LHCN-M2 (cell line): ENCODE data around the gene SLC35F5. TPM values are rescaled to one million over a fixed set of nuclear protein-coding genes. Genes with fewer than 3 reads are reported as not detected.
"Not testable (repeated sequence)": the region's sequence is repeated elsewhere in the genome, so short reads cannot be mapped to it uniquely, and the experiment has no call there.

Experiments
- DNase-seq: peaks from one replicate; pipeline ENCODE4 v3.0.0-alpha.2; 2012; ENCODE audit warnings: low read depth
- polyA plus RNA-seq: library from polyadenylated mRNA; unstranded; fragments of >200 nt; gene quantifications from one replicate; pipeline ENCODE4 v1.2.1, GENCODE V29; 2012; ENCODE audit warnings: missing spikeins
- total RNA-seq: library from RNA; depleted of rRNA; stranded (reverse); fragments of >200 nt; gene quantifications from 2 replicates; pipeline ENCODE4 v1.2.3, GENCODE V29; 2014; rRNA removed

The SLC35F5 gene, protein sequence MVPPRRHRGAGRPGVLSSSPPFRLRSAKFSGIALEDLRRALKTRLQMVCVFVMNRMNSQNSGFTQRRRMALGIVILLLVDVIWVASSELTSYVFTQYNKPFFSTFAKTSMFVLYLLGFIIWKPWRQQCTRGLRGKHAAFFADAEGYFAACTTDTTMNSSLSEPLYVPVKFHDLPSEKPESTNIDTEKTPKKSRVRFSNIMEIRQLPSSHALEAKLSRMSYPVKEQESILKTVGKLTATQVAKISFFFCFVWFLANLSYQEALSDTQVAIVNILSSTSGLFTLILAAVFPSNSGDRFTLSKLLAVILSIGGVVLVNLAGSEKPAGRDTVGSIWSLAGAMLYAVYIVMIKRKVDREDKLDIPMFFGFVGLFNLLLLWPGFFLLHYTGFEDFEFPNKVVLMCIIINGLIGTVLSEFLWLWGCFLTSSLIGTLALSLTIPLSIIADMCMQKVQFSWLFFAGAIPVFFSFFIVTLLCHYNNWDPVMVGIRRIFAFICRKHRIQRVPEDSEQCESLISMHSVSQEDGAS
- total RNA-seq: 71.1 and 74.3 TPM in 2 replicates
- 46.5 TPM for polyA plus RNA-seq

DNA sequence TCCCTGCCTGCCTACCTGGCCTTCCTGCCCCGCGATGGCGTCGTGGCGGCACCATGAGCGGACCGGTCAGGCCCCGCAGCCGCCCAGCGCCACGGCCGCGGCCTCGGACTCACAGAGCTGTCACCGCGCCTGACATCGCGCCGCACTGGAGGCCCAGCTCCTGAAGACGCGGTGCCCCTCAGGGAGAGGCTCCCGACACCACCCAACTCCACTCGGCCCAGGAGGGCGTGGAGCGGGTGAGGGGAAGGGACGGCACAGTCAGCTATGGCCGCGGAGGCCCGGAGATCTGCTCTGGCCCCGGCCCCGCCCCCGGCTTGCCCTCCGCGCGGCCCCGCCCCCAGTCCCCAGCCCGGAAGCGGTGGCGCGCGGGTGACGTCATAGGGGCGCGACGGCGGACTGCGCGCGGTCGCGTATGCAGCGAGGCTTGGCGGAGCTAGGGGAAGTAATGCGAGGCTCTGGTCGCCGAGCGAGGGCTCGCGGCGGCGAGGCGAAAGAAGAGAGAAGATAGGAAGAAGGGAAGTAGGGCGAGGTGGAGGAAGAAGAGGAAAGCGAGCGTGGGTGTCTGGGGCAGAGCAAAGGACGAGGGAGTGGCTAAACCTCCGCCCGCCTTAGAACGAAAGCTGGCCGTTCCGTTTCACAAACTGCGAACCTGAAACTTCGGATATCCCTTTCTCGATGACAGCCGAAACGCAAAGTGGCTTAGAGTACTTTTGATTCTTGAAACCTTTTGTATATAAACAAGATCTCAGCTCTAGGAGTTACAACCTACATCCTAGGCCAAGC is at the start of gene SLC35F5:
Gene SLC35F5 (minus strand): TSS at position 288 of the 783 bp plus-strand sequence. CDS start 233 bp downstream, at position 55.
- peak; percentile 88 for DNase-seq

DNA sequence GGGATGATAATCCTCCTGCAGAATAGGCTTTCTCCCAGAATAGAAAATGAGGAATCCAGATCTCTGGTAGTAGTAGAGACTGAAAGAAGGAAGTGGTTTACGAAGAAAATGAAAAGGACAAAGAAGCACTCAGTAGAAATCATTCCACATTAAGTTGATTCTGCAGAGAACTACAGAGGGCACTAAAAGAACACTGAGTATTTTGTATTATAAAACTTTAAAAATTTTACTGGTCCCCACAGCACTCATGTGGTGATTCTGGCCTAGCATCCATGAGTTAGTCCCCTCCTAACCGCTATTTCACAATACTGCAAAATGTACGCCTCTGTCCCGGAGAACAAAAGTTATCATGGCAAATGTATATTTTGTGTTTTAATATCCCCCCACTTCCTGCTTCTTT is 42.9 kb upstream of the SLC35F5 start:
- no peak for DNase-seq

DNA sequence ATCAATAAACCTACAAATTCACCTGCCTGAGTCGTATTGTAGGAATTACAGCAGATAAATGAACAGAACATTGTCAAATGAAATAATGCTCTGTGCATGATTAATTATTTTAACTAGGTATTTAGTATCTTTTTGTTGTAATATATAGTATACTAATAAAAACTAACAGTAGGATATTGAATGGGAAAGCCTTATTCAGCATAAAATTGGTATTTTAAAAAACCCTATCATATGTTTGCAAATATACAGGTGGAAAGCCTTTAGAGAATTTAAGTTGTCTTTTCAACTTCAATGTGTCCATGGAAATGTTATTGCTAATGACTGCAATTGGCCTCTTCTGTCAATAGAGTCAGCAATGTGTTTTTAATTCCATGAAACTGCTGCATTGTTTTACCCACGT is 40.8 kb upstream of the SLC35F5 start:
- no peak for DNase-seq

DNA sequence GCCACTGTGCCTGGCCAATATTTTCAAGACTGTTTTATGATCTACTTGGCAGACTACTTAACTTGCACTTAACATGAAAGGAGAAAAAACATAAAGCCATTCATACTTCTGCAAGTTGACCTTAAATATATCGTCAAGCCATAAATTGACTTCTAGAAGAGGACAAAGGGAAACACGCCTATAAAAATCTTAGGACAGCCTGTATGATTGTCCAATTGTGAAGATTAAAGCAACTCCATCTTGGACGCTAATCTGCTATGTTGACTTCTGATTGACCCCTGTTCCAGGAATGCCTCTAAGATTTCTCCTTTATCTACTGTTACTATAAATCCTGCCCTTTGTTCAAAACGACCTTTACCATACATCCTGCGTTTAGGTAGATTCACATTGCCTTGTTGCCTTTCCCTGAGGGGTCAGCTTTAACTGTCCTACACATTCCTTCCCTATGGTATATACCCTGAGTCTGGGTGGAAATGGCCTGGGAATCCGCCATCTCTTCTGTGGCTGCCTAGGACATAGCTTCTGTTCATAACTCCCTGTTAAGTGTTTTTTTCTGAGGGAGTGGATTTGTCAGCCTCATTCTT is 40.2 kb upstream of the SLC35F5 start:
- no peak for DNase-seq

DNA sequence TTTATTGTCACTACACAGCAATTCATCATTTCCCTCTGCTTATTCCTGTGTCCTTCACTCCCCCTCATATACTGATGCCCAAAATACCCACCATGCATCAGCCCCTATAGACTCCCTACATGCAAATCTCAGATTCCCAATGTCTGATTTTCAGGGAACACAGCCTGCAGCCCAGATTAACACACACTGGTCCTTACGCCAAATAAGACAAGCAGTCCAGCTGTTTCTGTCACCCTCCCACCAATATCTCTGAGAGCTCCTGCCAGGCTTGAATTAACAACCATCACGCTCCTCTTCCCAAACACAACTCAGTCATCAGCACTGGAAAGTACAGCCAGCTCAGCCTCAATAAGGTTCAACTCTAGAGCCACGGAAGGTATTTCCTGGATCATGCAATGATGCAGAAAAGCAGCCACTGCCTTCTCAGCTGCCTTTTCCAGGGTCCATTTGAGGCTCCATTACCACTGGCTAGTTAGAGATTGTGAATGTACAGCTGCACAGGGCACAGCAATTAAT is 39.0 kb upstream of the SLC35F5 start:
- no peak for DNase-seq

DNA sequence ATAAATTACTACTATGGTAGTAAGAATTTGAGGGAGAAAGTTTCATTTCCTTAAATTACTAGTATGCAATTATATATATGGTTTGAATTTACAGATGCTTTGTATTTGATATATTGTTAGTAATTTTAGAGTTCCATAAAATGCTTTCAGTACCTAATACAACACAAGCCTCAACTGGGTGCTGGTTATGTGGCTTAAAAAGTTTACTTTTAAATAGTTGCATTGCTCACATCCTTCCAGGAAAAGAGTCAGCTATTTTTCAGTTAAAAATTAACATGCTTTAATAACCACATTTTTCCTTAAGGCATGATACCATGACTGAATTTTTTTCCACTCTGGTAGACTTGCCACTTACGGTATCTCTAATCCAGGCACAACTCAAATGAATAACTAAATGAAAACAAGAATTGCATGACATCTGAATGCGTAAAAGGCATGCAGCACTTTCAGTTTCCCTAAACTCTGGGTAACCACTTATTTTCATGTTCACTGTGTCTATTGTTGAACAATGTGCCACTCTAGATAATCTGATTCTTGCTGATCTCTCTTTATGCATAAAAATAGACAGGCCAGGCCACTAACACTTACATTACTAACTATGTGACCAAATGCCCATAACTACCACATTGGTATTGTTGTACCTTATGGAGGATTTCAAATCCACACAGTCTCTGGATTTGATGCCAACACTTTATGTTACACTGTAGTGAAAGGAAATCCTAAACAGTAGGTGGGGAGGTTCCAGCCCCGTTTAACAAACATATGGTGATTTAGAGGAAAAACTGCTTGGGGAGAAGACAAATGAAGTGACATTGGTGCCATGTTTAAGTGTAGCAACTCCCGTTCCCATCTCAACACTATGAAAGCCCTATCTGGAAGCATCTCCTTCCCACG is 35.5 kb upstream of the SLC35F5 start:
- DNase-seq: no peak

DNA sequence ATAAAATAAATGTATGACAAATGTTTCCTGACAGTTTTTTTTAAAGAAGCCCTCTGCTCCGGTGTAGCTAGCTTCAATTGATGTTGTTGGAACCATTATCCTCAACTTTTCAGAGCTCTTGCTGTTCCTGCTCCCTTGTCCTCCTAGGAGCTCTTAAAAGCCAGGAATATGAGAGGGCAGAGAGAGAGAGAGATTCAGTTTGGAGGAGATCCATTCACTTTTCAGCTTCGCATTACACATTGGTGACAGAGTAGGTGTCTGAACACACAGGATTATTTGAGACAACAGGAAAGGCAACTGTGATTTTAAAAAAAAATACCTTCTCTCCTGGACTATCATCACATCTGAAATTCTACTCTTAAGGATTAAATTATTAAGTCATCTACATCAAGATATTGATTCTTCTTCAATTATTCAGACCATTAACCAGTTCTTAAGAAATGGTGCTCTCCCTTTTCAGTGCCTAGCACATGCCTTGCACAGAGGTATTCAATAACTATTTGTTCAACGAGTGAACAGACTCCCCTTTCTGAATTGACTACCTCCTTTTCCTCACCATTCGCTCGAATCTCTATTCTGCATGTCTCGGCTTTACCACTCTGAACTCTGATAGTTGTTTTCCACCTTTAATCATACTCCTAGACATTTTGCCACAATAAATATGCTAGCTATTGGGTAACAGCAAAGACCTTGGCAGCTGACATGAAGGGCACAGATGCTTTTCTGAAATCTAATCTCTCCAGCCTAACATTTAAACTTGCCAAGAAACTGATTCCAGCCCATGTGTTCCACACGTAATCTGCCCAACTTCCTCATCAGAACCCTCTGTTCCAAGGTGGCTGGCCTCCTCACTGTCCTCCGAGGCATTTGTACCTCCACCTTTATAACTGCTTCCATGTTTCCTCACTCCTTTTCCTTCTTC is 28.6 kb upstream of the SLC35F5 start:
- DNase-seq: peak; percentile 72

DNA sequence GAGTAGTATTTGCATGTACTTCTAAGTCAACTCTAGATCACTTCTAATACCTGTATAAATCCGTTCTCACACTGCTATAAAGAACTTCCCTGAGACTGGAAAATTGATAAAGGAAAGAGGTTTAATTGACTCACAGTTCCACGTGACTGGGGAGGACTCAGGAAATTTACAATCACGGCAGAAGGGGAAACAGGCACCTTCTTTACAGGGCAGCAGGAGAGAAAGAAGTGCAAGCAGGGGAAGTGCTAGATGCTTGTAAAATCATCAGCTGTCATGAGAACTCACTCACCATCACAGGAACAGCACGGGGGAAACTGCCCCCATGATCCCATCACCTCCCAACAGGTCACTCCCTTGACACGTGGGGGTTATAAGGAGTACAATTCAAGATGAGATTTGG is 24.0 kb upstream of the SLC35F5 start:
- no peak for DNase-seq

DNA sequence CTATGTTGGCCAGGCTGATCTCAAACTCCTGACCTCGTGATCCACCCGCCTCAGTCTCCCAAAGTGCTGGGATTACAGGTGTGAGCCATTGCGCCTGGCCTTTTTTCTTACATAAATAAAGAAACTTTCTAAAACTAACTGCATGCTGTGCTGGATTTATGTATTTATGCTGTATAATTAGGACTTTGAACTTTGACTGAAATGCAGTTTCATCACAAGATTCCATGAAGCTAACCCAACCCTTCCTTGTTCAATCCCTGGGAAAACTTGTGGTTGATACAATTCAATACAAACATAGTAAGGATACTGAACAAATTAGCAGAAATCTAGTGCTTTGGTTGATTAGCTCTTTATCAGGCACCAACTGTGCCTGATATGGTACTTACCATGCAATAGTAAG is 20.9 kb upstream of the SLC35F5 start:
- DNase-seq: no peak

DNA sequence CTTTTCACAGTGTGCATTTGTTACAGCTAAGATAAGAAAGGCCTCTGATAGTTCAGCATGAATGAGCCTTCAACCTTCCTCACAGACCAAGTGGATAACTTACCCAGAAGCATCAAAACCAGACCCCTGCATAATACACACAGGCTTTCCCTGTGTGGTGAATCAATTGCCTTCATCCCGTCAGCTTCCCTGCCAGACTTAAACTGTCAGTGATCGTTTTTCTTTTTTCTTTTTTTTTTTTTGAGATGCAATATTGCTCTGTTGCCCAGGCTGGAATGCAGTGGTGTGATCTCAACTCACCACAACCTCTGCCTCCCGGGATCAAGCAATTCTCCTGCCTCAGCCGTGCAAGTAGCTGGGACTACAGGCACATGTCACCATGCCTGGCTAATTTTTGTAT is 20.5 kb upstream of the SLC35F5 start:
- DNase-seq: peak; percentile 34

DNA sequence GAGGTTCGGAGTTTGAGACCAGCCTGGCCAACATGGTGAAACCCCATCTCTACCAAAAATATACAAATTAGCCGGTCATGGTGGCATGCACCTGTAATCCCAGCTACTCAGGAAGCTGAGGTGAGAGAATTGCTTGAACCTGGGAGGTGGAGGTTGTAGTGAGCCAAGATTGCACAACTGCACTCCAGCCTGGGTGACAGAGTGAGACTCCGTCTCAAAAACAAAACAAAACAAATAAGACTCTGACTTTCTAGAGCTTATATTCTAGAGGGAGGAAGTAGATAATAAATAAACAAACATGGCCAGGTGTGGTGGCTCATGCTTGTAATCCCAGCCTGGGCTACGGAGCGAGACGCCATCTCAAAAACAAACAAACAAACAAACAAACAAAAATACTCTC is 18.2 kb upstream of the SLC35F5 start:
- DNase-seq: not testable (repeated sequence)

DNA sequence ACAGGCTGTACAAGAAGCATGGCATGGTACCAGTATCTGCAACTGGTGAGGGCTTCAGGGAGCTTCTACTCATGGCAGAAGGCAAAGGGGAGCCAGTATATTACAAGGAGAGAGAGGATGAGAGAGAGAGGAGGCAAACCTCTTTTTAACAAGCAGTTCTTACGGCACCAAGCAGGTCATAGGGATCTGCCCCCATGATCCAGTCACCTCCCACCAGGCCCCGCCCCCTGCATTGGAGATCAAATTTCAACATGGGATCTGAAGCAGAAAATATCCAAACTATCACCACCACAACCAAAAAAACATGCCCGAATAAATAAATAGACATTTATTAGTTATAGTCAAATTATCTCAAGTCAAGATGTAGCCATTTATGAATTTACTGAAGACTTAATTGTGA is 14.5 kb upstream of the SLC35F5 start:
- no peak for DNase-seq

DNA sequence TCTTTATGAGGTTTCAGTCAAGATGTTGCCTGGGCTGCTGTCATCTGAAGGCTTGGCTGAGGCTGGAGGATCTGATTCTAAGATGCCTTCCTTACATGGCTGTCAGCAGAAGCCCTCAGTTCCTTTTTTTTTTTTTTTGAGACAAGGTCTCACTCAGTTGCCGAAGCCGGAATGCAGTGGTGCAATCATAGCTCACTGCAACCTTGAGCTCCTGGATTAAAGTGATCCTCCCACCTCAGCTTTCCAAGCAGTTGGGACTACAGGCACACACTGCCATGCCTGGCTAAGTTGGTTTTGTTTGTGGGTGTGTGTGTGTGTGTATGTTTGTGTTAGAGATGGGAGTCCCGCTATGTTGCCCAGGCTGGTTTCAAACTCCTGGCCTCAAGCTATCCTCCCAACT is 13.1 kb upstream of the SLC35F5 start:
- no peak for DNase-seq

DNA sequence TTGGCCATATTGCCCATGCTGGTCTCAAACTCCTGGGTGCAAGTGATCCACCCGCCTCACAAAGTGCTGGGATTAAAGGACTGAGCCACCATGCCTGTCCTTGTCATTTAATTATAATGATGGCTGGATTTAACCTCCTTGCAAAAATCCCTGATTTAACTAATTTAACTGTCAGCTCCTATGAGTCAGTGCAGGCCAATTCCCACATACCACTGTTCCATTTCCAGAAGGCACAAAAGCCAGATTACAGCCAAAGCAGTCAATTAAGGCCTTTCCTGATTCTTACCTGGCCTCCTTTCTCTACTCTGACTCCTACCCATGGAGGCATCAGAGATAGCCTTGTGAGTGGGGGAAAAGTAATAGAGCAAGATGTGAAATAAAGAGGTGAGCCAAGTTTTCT is 12.3 kb upstream of the SLC35F5 start:
- DNase-seq: no peak

DNA sequence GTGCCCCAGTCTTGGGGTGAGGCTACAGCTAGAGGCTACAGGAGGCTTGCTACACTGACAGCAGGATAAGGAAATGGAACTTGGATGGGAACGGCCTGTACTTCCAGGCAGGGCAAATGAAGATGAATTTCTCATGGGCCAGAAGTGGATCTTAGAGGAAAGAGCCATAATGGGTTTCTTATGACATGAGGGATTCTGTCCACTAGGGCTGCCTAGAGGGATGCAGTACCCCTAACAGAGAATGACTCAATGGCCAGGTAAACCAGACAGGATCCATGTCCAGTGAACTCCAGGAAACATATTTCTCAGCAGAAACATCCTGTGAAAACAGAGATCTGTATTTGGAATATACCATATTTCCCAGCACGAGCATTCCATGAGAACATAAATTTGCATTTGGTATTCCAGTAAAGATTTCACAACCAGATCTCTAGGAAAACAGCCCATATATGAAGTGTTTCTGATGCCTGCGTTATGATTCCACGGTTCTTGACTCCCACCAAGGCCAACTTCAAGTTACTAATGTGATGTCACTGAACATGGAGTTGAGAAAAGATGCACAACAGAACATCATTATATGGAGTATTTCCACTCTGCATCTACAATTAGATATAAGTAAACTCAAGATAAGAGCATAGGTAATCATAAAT is 11.5 kb upstream of the SLC35F5 start:
- no peak for DNase-seq

DNA sequence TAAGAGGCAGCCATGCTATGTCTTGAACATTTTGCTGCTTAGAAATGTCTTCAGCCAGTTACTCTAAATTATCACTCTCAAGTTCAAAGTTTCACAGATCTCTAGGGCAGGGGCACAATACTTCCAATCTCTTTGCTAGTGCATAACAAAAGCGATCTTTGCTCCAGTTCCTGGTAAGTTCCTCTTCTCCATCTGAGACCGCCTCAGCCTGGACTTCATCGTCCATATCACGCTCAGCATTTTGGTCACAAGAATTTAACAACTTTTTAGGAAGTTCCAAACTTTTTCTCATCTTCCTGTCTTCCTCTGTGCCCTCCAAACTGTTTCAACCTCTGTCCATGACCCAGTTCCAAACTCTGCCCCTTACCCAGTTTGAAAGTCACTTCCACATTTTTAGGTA is 8.8 kb upstream of the SLC35F5 start:
- no peak for DNase-seq

DNA sequence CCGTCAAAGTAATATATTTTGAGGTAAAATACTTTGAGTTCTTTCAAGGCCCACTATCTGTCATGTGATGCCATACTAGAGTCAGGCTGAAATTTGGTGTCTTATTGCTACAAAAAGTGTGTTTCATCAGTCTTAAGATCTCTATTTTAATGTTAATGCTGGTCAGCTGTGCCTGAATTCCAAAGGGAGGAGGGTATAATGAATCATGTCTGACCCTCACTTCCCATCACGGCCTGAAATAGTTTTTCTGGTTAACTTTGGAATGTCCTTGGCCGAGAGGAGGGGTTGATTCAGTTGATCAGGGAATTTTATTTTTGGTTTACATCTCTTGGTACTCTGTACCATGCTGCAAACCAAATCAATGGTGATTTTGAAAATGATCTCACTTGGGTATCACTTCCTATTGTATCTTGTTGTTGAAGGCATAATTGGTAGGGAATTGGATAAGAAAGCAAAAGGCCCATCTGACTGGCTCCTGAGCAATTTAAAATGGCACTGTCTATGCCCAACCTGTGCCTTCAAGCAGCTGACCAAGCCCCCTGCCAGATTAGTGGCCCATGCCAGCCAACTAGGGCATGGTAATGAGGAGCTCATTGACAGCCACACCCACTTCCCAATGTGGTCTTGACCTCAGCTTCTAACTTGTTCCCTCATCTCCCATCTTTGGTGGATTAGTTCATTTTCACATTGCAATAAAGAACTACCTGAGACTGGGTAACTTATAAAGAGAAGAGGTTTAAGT is 6.1 kb upstream of the SLC35F5 start:
- peak; percentile 92 for DNase-seq

DNA sequence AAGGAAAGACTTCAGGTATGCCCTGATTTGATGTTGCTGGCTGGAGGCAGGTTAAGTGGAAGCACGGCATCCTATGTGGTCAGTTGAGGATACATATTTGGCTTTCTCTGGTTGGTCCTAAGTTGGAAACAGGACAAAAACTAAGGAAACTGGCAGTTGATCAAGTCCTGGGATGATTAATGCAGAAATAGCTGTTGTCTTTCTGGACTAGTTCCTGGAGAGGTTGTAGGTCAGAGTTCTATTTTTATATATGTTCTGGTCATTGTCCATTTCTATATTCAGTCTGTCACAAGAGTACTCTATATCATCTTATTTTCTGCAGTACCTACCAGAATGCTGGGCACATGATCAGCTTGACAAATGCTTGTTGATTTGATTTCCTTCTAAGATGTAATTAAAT is 4.0 kb upstream of the SLC35F5 start:
- DNase-seq: peak; percentile 82
